ENCODE data around the gene ARL16. TPM values are rescaled to one million over a fixed set of nuclear protein-coding genes. Genes with fewer than 3 reads are reported as not detected.

The ARL16 gene
- total and polyA plus RNA-seq, 2 of the 8 experiments (the other 6 are each of a cell fraction or from before 2014, with no cell fraction given), result 37.0 to 60.8 TPM

- TF ChIP-seq POU5F1 (IDR thresholded peaks at IDR 0.05; ENCODE audit: low read depth, low read length), result no peak
- TF ChIP-seq SP1 (IDR thresholded peaks at IDR 0.05; ENCODE audit: low read depth, low read length), result no peak
- no peak for TF ChIP-seq RFX5 (IDR thresholded peaks at IDR 0.05; ENCODE audit: borderline replicate concordance, low read depth, low read length)
- TF ChIP-seq CHD2 (IDR thresholded peaks at IDR 0.05; ENCODE audit: low read length), result no peak
Measured at GRCh38 chr17:81680150-81680549, 3.4 kb downstream of the ARL16 start (continued).
